Gastroesophageal sphincter (tissue), 4 donors: Measurements from ENCODE around the gene ZNF516. TPM values are rescaled to one million over a fixed set of nuclear protein-coding genes. Genes with fewer than 3 reads are reported as not detected.

Experiments used
- ATAC-seq: fragments of 150-250 bp; one replicate; pipeline ENCODE4 v1.9.1; 2016; ENCODE audit warnings: mild to moderate bottlenecking, moderate library complexity
- H3K27ac ChIP-seq, 4 donors: fragments of 200-600 bp; sonication (generic) in 3 of 4; 1 replicate in 3 of 4; 2 replicates in 1 of 4; pipeline ENCODE4 v1.5.1; 2016 to 2019
- H3K27me3 ChIP-seq: fragments of 200-600 bp; sonication (generic); one replicate; pipeline ENCODE4 v1.5.1; 2019
- H3K36me3 ChIP-seq, 2 donors: fragments of 200-600 bp; sonication (generic); one replicate each; pipeline ENCODE4 v1.5.1; 2019; ENCODE audit warnings: control low read depth in 1 of 2
- H3K4me1 ChIP-seq, 3 donors: fragments of 200-600 bp; sonication (generic); 1 replicate in 2 of 3; 2 replicates in 1 of 3; pipeline ENCODE4 v1.5.1; 2016 to 2019; ENCODE audit warnings: control low read depth in 2 of 3
- H3K4me3 ChIP-seq, 2 donors: fragments of 200-600 bp; sonication (generic); one replicate each; pipeline ENCODE4 v1.5.1; 2019; ENCODE audit warnings: mild to moderate bottlenecking in 1 of 2, moderate library complexity in 1 of 2
- H3K9me3 ChIP-seq, 3 donors: fragments of 200-600 bp; sonication (generic); one replicate each; pipeline ENCODE4 v1.5.1; 2017 to 2019; ENCODE audit warnings: control low read depth in 2 of 3
- CTCF ChIP-seq, 4 experiments: fragments of 200-600 bp in 2 of 4; fragments of 450-650 bp in 2 of 4; sonication (generic) in 1 of 4; IDR thresholded peaks; one replicate each; pipeline ENCODE4 v1.5.1; 2017 to 2019; ENCODE audit warnings: antibody characterized with exemption in 4 of 4, mild to moderate bottlenecking in 2 of 4, moderate library complexity in 2 of 4
- EP300 ChIP-seq: sonication (generic); formaldehyde crosslinking; IDR thresholded peaks from one replicate; pipeline ENCODE4 v1.6.1; 2017; ENCODE audit warnings: antibody characterized with exemption, mild to moderate bottlenecking
- POLR2A ChIP-seq, 2 donors: fragments of 450-650 bp; IDR thresholded peaks; one replicate each; pipeline ENCODE4 v1.6.1; 2017; ENCODE audit warnings: antibody characterized with exemption in 2 of 2, mild to moderate bottlenecking in 2 of 2, moderate library complexity in 1 of 2
- POLR2AphosphoS5 ChIP-seq: sonication (generic); formaldehyde crosslinking; IDR thresholded peaks from one replicate; pipeline ENCODE4 v1.6.1; 2017; ENCODE audit warnings: antibody characterized with exemption
- WGBS, 2 donors: methylation state at CpG; one replicate each; pipeline ENCODE4 v1.1.5; 2018; ENCODE audit warnings: low coverage in 1 of 2; 5-methylcytosine and 5-hydroxymethylcytosine counted together
- total RNA-seq, 4 donors: library from RNA; depleted of rRNA; stranded (reverse); fragments of >200 nt; gene quantifications; one replicate each; pipeline ENCODE4 v1.1.0, GENCODE V29; 2016

ZNF516 gene
- total RNA-seq, 4 donors from 2014 or later, result 17.8 to 43.8 (median 29.9) TPM

- H3K4me1 ChIP-seq, result peaks cover 0 to 46% (median 20%) of the 10 kb centered on the region in 3 donors
- no peaks in the 10 kb centered on the region for H3K36me3 ChIP-seq
- no peaks in the 10 kb centered on the region for H3K9me3 ChIP-seq
- no peaks in the 10 kb centered on the region for H3K27me3 ChIP-seq
- ATAC-seq, result no peak
- TF ChIP-seq EP300 (no peak), CTCF (IDR thresholded peaks at IDR 0.05) (no peak), POLR2AphosphoS5 (no peak), POLR2A (IDR thresholded peaks at IDR 0.05) (no peak)
- H3K27ac ChIP-seq, result no peak overlapping the region
- no peak overlapping the region for H3K4me3 ChIP-seq
- 93% methylated on average over 3 of the region's 7 CpGs; no CpG with 5 or more reads in 1 of the 2 donors for WGBS, 2 donors
Measured at GRCh38 chr18:76386071-76386470, 109.0 kb downstream of the ZNF516 start.

GRCh38 chr18:76385681-76385975, 109.4 kb downstream of the ZNF516 start:
- no peaks in the 10 kb centered on the region for H3K36me3 ChIP-seq
- H3K4me3 ChIP-seq, result no peak overlapping the region
- H3K9me3 ChIP-seq, result no peaks in the 10 kb centered on the region
- H3K27ac ChIP-seq, result no peak overlapping the region
- no peaks in the 10 kb centered on the region for H3K27me3 ChIP-seq
- H3K4me1 ChIP-seq, result peaks cover 0 to 42% (median 18%) of the 10 kb centered on the region in 3 donors
- WGBS, 2 donors, result no CpG with 5 or more reads among the region's 10 CpGs
- no peak for ATAC-seq
- TF ChIP-seq POLR2A (IDR thresholded peaks at IDR 0.05) (no peak), POLR2AphosphoS5 (no peak), EP300 (no peak), CTCF (IDR thresholded peaks at IDR 0.05) (no peak)

- peaks cover 0 to 36% (median 13%) of the 10 kb centered on the region in 3 donors for H3K4me1 ChIP-seq
- no peak overlapping the region for H3K27ac ChIP-seq
- H3K4me3 ChIP-seq, result no peak overlapping the region
- WGBS, 2 donors, result 93 to 94% methylated on average over 7 to 13 of the region's 35 CpGs
- no peaks in the 10 kb centered on the region for H3K27me3 ChIP-seq
- no peaks in the 10 kb centered on the region for H3K9me3 ChIP-seq
- ATAC-seq, result no peak
- TF ChIP-seq POLR2A (IDR thresholded peaks at IDR 0.05) (no peak), POLR2AphosphoS5 (no peak), EP300 (no peak), CTCF (IDR thresholded peaks at IDR 0.05) (no peak)
- H3K36me3 ChIP-seq, result peaks cover 0 to 4% of the 10 kb centered on the region in 2 donors
Measured at GRCh38 chr18:76384861-76385680, 110.0 kb downstream of the ZNF516 start.

GRCh38 chr18:76384114-76384790, 110.8 kb downstream of the ZNF516 start:
- H3K27me3 ChIP-seq, result no peaks in the 10 kb centered on the region
- peaks cover 0 to 12% of the 10 kb centered on the region in 2 donors for H3K36me3 ChIP-seq
- H3K9me3 ChIP-seq, result no peaks in the 10 kb centered on the region
- 77% methylated on average over 5 of the region's 30 CpGs; no CpG with 5 or more reads in 1 of the 2 donors for WGBS, 2 donors
- peaks cover 0 to 28% (median 7%) of the 10 kb centered on the region in 3 donors for H3K4me1 ChIP-seq
- TF ChIP-seq EP300 (no peak), POLR2A (IDR thresholded peaks at IDR 0.05) (no peak), CTCF (IDR thresholded peaks at IDR 0.05) (no peak)
- ATAC-seq, result no peak
- H3K4me3 ChIP-seq, result no peak overlapping the region
- H3K27ac ChIP-seq, result no peak overlapping the region
